DOHH2 (cell line): ENCODE results near the gene KRT73.

Source experiments
- H3F3A ChIP-seq: fragments of 200-600 bp; sonication (generic), shearing (Covaris generic); 2 replicates; pipeline ENCODE4 v1.6.0; 2016; ENCODE audit warnings: antibody characterized with exemption, mild to moderate bottlenecking; ENCODE audit not compliant: control insufficient read depth, insufficient read depth
- H3K27ac ChIP-seq: fragments of 200-600 bp; sonication (generic); 2 replicates; pipeline ENCODE4 v1.5.1; 2014; ENCODE audit warnings: low read depth, mild to moderate bottlenecking, low read length, moderate library complexity
- H3K27me3 ChIP-seq: fragments of 200-600 bp; sonication (generic); 2 replicates; pipeline ENCODE4 v1.6.1; 2014; ENCODE audit warnings: mild to moderate bottlenecking, low read length, mixed read lengths; ENCODE audit not compliant: control insufficient read depth
- H3K36me3 ChIP-seq: fragments of 200-600 bp; sonication (generic); 2 replicates; pipeline ENCODE4 v1.6.1; 2014; ENCODE audit warnings: mild to moderate bottlenecking, low read length, moderate library complexity, mixed read lengths; ENCODE audit not compliant: control insufficient read depth
- H3K4me1 ChIP-seq: fragments of 200-600 bp; sonication (generic); 2 replicates; pipeline ENCODE4 v1.6.1; 2014; ENCODE audit warnings: mild to moderate bottlenecking, low read length, mixed read lengths; ENCODE audit not compliant: control insufficient read depth
- H3K4me2 ChIP-seq: fragments of 200-600 bp; sonication (generic); 2 replicates; pipeline ENCODE4 v1.6.0; 2014; ENCODE audit warnings: mild to moderate bottlenecking, low read length, moderate library complexity
- H3K4me3 ChIP-seq: fragments of 200-600 bp; sonication (generic); 2 replicates; pipeline ENCODE4 v1.5.1; 2014; ENCODE audit warnings: mild to moderate bottlenecking, low read length, mixed read lengths
- H3K79me2 ChIP-seq: fragments of 200-600 bp; sonication (generic); 2 replicates; pipeline ENCODE4 v1.6.1; 2014; ENCODE audit warnings: mild to moderate bottlenecking, low read length, mixed read lengths; ENCODE audit not compliant: control insufficient read depth
- H3K9me2 ChIP-seq: fragments of 200-600 bp; sonication (generic); replicated peaks from 2 replicates; pipeline ENCODE4 v1.6.1; 2014; ENCODE audit warnings: mild to moderate bottlenecking, low read length, mixed read lengths; ENCODE audit not compliant: control insufficient read depth
- H3K9me3 ChIP-seq: fragments of 200-600 bp; sonication (generic); 2 replicates; pipeline ENCODE4 v1.6.1; 2014; ENCODE audit warnings: antibody characterized with exemption, low read length, mixed read lengths; ENCODE audit not compliant: control insufficient read depth, insufficient read depth
- H4K20me1 ChIP-seq: fragments of 200-600 bp; sonication (generic); 2 replicates; pipeline ENCODE4 v1.6.0; 2014; ENCODE audit warnings: low read depth, mild to moderate bottlenecking, antibody characterized with exemption, low read length, moderate library complexity; ENCODE audit not compliant: control insufficient read depth, insufficient read depth
- CTCF ChIP-seq: fragments of 200-600 bp; sonication (generic); IDR thresholded peaks from one replicate; pipeline ENCODE4 v1.5.1; 2014; ENCODE audit warnings: antibody characterized with exemption, mild to moderate bottlenecking, low read depth, low read length; ENCODE audit not compliant: poor library complexity, severe bottlenecking
- EZH2phosphoT487 ChIP-seq: fragments of 200-600 bp; sonication (generic); IDR thresholded peaks from 2 replicates; pipeline ENCODE4 v1.6.1; 2017; ENCODE audit warnings: borderline replicate concordance, mild to moderate bottlenecking, antibody characterized with exemption, low read length, moderate library complexity, mixed read lengths

KRT73 gene

GRCh38 chr12:52604859-52605258, 13.5 kb downstream of the KRT73 start:
- Histone ChIP-seq H3K9me2 (no peaks in the 10 kb centered on the region), H3K4me1 (no peaks in the 10 kb centered on the region), H3K9me3 (no peaks in the 10 kb centered on the region), H3K4me3 (no peak overlapping the region), H3K27ac (no peak overlapping the region), H3F3A (no peaks in the 10 kb centered on the region), H3K79me2 (no peaks in the 10 kb centered on the region), H3K36me3 (no peaks in the 10 kb centered on the region), H3K27me3 (peaks cover 4% of the 10 kb centered on the region; the same call in 1 of the 2 replicates), H3K4me2 (no peak overlapping the region), H4K20me1 (no peaks in the 10 kb centered on the region)
- TF ChIP-seq CTCF (no peak), EZH2phosphoT487 (no peak)

GRCh38 chr12:52603314-52603713, 15.0 kb downstream of the KRT73 start:
- H3K27me3 ChIP-seq, result peaks cover 12% of the 10 kb centered on the region
- no peak for TF ChIP-seq CTCF
- TF ChIP-seq EZH2phosphoT487, result no peak
- H4K20me1 ChIP-seq, result no peaks in the 10 kb centered on the region
- H3K4me2 ChIP-seq, result no peak overlapping the region
- no peak overlapping the region for H3K4me3 ChIP-seq
- H3K9me3 ChIP-seq, result no peaks in the 10 kb centered on the region
- H3K36me3 ChIP-seq, result no peaks in the 10 kb centered on the region
- H3K79me2 ChIP-seq, result no peaks in the 10 kb centered on the region
- no peak overlapping the region for H3K27ac ChIP-seq
- no peaks in the 10 kb centered on the region for H3K4me1 ChIP-seq
- H3F3A ChIP-seq, result no peaks in the 10 kb centered on the region
- no peaks in the 10 kb centered on the region for H3K9me2 ChIP-seq

GRCh38 chr12:52602552-52602951, 15.8 kb downstream of the KRT73 start:
- no peaks in the 10 kb centered on the region for H3K4me1 ChIP-seq
- no peak for TF ChIP-seq CTCF
- TF ChIP-seq EZH2phosphoT487, result no peak
- no peak overlapping the region for H3K4me3 ChIP-seq

GRCh38 chr12:52601671-52602070, 16.7 kb downstream of the KRT73 start:
- no peak for TF ChIP-seq EZH2phosphoT487
- no peak for TF ChIP-seq CTCF
- Histone ChIP-seq H3K27me3 (peaks cover 19% of the 10 kb centered on the region), H3F3A (no peaks in the 10 kb centered on the region), H3K36me3 (no peaks in the 10 kb centered on the region), H3K4me3 (no peak overlapping the region), H3K9me2 (no peaks in the 10 kb centered on the region), H3K79me2 (no peaks in the 10 kb centered on the region), H3K4me1 (no peaks in the 10 kb centered on the region), H3K9me3 (no peaks in the 10 kb centered on the region), H4K20me1 (no peaks in the 10 kb centered on the region), H3K27ac (no peak overlapping the region), H3K4me2 (no peak overlapping the region)

More at GRCh38 chr12:52602552-52602951, 15.8 kb downstream of the KRT73 start:
- Histone ChIP-seq H3K36me3 (no peaks in the 10 kb centered on the region), H3K27ac (no peak overlapping the region), H3F3A (no peaks in the 10 kb centered on the region), H3K27me3 (peaks cover 19% of the 10 kb centered on the region), H3K9me2 (no peaks in the 10 kb centered on the region), H3K4me2 (no peak overlapping the region), H3K9me3 (no peaks in the 10 kb centered on the region), H3K79me2 (no peaks in the 10 kb centered on the region), H4K20me1 (no peaks in the 10 kb centered on the region)
